Limb (tissue), 2 donors: ENCODE measurements around the gene SCN7A.

Experiments
- DNase-seq, 2 donors: peaks; one replicate each; pipeline ENCODE4 v3.0.0-alpha.2; 2016; ENCODE audit errors: extremely low spot score in 2 of 2

SCN7A gene

DNA sequence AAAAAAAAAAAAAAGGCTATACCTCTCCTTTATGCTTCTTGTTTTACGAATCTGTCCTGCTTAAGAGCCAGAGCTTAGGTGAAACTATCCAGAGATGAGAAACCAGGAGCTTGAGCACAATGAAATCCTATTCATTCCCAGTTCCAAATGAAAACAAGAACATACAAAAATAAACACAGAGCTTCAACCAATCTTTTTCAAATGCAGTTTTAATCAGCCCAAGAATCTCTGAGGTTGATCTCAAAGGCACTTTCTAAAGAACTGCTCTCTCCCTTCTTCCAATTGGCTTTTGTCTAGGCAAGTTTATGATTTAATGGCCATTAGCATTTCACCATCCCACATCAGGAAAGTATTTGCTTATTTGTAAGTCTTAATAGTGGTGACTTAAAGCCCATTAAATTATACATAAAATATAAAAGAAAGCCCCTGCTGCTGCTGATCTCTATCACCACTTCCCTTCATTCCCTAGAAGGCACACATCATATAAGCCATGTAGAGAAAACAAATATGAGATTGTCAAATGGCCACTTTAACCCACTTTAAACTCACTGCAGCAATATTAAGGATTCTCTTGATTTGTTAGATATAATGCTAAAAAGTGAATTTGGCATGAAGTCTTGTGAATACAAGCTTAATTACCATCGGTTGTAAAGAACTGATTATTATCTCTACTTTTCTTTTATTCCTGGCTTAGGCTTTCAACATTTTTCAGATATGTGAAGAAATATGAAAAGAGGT lies 89.0 kb downstream of the SCN7A start:
- DNase-seq = no peak

DNA sequence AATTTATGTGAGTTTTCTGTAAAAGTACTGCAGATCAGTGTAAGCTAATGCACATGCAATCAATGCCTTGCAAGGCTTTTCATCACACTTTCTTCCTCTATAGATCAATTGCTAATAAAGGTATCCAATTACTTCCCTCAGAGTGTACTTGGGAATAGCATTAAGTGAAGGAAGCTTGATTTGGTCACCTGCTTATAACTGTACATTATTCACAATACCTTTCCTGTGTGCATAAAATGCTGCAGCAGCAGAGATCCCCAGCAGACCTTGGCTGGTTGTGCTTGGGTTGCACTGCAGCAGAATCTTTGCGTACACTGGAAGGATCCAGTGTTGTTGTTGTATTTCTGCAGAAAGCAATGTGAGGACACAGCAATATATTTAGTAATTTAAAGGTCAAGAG lies 99.8 kb downstream of the SCN7A start:
- no peak for DNase-seq

DNA sequence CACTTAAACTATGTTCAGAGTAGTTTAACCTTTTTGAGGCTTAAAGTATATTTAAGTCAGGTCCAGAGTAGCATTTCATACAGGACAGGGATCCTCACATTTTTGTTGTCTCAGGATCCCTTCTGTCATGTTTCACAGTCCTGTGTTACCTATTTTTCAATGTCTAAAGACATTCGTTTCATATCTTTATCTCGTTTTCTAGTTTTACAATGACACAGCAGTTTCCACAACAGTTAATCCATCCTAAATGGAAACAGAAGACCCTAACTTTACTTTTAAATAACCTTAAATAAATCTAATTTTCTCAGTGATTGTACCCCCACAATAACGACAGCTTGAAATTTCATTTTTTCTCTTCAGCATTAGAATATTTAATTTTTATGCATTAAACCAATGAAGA lies 101.0 kb downstream of the SCN7A start:
- DNase-seq = no peak

DNA sequence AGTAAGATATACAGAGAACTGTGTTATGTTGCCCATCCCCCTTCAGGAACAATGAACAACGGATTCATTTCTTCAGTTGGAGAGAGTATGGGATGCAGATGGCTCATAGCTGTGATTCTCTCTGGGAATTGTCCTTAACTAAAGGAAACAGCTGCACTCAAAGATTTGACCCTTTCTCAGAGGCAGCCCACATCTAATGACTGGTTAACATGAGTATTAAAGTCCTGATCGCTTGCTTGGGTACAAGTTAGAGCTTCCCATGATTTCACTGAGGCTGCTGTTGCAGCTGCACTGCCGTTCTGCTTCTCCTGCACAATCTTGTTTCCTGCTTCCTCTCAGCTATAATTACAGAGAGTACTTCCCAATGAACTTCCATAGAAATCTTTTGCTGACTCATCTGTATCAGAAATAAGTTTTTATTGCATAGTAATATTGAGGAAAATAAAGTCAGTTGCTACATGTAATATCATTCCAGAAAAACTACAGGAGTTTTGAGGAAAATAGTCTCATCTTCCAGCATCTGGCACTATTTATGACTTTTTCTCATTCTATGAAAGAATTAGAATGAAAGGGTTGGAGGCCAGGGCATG lies 105.5 kb downstream of the SCN7A start:
- peak in 1 of 2 donors; percentile 66 for DNase-seq

DNA sequence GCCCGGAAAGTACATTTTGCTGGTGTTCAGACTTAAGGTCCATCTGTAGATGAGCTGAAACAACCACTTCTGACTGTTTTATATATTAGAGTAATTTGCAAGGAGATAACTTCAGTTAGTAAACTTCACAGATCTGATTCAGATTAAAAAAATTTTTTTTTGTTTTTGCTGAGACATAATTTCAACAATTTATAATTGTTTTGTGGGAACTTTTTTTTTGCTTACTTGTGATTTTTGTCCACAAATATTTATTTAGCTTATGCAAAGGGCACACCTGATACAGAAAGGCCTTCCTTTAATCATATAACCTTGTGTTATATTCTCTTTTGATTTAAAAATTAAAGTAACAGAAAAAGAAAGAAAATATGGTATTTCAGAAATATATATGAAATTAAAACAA lies 108.7 kb downstream of the SCN7A start:
- DNase-seq = no peak

DNA sequence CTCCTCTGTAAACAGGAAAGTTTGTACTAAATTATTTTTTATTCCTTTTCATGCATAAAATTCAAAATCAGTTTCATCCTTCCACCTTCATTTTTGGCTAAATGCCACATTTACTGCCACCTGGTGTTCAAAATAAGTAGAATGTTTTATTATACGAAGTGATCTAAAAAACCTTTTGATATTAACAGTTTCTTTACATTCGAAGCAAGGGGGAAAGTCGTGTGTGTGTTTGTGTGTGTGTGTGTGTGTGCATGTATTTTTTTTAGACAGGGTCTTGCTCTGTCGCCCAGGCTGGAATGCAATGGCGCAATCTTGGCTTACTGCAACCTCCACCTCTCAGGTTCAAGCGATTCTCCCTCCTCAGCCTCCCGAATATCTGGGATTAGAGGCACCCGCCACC lies 109.3 kb downstream of the SCN7A start:
- peak in 1 of 2 donors; percentile 23 for DNase-seq

DNA sequence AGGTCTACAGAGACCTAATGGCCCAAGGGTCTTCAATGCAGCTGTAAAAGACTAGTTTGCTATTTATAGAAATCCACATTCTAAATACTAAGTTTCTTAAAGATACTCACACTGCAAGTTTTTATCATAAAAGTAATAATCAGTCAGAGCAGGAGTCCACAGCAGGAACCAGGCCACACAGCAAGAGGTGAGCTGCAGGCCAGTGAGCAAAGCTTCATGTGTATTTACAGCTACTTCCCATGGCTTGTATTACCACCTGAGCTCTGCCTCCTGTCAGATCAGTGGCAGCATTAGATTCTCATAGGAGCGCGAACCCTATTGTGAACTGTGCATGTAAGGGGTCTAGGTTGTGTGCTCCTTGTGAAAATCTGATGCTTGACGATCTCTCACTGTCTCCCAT lies 111.6 kb downstream of the SCN7A start:
- no peak for DNase-seq

DNA sequence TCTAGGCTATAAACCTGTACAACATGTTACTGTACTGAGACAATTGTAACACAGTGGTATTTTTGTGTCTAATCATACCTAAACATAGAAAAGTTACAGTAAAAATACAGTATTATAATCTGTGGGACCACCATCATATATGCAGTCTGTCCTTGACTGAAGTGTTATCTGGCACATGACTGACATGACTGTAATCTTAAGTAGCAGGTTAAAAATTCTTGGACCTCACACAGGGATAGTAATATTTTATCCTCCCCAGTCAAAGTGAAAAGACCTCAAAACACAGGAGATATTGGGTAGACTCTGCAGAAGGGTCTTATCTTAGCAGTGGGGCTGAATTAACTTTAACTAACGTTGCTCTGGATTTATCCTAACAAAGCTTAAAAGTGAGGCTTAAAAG lies 113.4 kb downstream of the SCN7A start:
- DNase-seq = no peak

DNA sequence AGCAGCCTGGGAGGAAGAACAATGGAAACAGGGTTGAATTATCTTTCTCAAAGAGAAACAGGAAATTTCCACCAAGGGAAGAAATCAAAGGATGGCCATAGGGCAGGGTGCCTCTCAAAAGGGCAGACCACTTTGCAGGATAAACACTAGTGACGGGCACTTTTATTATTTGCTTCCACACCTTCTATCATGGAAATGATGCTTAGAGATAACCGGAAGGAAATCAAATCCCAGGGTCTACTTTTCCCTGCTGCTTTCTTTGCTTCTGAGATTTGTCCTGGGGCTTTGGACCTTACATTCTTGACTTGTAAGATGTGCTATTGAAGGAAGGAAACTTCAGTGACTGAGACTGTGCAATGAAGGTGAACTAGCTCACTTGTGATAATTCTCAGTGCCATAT lies 117.2 kb downstream of the SCN7A start:
- no peak for DNase-seq

DNA sequence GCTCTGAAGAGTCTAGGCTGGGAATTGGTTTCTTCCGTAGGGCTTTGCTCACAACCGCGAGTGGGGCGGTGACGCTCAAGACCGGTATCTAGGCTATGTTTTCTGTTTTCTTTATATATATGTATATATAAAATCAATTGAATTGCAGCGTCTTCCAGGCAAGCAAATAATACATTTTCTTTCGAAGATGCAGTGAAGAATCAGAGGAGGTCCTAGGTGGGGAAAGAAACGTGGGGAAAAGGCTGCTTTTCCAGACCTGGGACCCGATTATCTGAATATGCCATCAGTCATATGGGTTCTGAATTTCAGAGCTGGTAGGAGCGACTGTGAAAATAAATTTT lies 117.6 kb downstream of the SCN7A start:
- no peak for DNase-seq

DNA sequence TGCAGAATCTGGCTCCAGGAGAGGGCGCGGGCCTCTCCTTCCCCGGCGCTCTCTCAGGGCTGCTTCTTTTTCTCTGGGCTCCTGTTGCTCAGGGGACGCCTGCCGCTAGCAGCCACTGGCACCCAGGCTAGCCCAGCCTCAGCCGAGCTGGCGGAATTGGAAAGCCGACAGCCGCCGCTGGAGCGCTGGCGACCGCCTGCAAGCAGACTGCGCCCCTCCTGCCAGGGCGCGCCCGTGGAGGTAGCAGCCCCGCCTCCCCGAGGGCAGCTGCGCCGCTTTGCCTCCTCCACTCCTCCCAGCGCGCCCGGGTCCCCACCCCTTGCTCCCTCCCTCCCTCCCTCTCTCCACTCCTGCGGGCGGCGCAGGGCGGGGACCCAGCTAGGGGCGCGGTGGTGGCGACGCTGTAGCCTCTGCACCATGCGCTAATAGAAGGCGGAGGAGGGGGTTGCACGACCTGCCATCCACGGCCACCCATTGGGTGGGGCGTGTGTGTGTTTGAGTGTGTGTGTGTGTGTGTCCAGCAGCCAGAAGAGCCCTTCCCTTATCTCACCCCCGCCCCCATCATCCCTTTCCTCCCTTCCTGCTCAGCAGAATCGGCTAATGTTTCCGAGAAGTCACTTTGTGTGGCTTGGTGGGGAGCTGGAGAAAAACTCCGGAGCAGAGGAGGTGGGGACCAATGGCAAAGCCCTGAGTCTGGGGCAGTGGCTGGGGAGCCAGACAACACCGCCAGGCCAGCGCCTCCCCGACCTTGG lies 118.1 kb downstream of the SCN7A start, which contains the start of gene SCN9A:
SCN9A (minus strand) TSS at position 209 of the 752 bp plus-strand sequence. CDS start 64,188 bp downstream, outside the sequence.
- peak; percentile 75 to 86 for DNase-seq

DNA sequence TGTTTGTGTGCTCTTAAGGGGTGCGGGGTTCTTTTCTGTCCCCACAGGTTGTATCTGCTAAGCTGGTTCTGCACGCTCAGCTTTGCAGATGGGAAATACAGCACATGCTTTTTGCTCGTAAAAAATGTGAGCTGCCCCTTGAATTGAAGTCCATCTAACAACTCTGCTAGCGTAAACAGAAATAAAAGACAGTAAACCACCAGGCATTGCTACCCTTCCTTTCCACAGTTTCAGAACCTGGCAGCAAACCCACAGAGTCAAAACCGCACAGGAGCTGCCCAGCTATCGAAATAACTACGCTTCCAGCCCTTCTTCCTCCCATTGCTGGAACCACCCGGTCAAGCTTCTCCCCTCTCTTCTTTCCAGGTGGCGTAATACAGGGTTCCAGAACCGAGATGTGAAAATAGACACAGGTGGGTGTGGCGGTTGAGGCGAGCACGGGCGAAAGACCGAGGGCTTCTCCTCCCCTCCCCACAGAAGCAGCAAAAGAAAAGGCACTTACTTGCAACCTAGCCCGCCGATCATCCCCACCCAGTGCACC lies 118.8 kb downstream of the SCN7A start:
- peak in 1 of 2 donors; percentile 21 for DNase-seq

DNA sequence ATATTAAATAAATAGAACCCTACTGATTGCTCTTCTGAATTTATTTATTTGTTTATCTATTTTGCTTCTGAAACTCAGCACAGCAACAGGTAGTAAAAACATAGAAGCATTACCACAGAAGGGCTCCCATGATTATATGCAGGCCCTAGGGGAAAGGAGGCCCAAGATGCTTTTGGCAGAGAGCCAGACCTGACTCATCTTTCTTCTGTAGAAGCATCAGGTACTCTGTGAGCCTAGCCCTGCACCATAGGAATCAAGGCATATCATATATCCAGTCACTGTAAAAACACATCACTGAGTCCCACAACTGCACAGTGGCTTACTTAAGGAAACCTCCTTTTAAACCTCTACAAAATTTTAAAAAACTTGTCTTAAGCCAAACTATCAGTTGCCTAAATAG lies 120.1 kb downstream of the SCN7A start:
- no peak for DNase-seq

DNA sequence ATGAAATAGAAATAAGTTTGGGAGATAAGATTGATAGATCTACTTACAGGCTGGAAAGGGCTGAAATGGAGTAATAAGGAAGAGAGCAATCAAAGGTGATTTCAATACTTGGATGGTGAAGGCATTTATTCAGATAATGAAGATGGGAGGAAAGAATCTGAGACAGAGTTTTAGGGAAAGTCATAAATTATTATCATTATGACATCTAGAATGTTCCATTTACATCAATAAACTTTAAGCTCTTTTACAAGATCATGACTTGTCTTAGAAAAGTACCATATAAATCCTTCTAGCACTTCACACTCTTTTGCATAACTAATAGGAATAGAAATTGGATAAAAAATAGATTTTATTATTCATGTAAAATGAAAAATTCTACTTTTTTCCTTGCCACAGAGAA lies 120.5 kb downstream of the SCN7A start:
- no peak for DNase-seq

DNA sequence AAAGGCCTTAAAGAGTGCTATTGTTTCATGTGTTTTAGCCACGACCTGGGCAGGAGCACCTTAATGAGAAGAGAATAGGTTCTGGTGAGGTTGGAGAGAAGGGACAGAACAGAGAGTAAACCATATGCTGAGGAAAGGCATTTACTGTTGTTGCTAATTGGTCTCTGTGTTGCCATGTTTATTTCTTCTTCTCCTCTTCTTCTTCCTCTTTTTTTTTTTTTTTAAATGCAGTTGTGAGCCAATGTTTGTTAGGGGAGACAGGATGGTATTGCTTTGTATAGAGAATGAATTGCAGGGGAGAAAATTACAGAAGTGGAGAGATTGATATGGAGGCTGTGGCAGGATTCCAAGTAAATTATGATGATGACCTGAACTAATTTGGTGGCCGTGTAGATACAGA lies 120.9 kb downstream of the SCN7A start:
- DNase-seq = no peak

DNA sequence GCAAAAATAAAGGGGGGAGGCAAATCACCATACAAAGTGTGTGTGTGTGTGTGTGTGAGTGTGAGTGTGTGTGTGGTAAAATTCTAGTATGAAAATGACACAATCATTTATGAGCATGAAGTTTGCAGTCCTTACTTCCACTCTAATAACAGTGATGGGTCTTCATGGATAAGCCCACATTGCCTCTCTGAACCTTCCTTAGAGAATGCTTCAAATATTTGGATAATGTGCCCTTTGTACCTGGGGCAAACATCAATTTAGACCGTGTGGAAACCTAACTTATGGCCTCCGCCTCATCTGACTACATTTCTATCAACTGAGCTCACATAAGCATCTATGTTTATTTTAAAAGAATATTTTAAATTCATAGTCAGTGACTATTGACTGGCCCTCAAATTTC lies 122.0 kb downstream of the SCN7A start:
- DNase-seq = no peak

DNA sequence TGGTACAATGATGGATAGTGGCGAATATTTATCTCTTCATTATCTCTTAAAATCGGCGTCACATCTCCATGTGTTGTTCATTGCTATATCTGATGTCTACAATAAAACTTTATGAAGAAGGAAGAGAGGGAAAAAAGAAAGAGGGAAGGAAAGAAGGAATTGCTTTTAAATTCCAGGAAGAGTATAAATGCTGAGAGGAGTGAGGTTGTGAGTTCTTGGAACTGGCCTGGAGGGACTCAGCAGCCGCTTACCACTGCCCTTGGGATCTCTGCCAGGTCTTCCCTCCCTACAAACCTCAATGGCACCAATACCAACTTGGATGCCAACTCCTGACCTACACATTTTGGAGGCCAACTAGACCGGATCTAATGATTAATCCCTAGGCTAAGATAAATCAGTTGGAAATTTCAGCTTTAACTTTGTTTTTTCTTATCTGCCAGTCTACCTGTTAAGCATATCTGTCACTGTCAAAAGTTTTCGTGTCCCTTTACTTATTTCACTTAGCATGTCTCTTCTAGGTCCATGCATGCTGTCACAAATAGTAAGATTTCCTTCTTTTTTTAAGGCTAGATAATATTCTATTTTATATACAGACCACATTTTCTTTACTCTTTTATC lies 128.1 kb downstream of the SCN7A start:
- DNase-seq = no peak

DNA sequence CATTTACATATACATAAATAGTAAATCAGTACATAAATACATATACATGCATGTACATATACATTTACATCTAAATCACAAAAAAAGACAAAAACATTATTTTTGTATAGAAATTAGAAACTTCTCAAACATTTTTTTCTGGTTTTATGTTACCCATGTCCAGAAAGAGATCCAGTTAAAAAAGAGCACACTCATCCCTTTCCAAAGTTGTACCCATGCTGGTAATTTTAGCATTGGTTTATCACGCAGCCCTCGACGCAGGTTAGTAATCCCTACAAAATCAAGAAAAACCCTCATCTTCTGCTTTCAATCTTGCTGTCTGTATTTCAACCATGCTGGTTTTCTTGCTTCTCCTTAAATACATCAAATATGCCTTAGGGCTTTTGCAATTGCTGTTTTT lies 128.8 kb downstream of the SCN7A start:
- DNase-seq = no peak

DNA sequence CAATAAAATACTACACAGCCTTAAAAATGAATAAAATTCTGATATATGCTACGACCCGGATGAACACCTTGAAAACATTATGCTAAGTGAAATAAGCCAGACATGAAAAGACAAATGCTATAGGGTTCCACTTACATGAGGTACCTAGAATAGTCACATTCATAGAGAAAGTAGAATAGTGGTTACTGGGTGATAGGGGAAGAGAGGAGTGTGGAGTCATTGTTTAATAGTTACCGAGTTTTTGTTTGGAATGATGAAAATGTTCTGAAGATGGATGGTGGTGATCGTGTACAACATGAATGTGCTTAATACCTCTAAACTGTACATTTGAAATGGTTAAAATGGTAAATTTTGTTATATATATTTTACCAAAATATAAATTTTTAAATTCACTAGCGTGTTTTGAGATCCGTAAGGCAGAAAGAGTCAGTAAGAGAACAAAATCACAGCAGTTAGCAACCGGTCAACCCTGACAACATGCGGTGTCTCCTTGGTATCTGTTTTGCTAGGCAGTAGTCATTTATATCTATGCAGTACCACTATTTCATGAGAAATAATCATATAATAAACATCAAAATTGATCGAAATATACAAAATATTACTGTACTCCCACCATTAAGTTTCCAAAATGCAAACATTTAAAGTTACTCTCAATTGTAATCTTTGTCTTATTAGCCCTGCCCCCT lies 129.4 kb downstream of the SCN7A start:
- DNase-seq = no peak

DNA sequence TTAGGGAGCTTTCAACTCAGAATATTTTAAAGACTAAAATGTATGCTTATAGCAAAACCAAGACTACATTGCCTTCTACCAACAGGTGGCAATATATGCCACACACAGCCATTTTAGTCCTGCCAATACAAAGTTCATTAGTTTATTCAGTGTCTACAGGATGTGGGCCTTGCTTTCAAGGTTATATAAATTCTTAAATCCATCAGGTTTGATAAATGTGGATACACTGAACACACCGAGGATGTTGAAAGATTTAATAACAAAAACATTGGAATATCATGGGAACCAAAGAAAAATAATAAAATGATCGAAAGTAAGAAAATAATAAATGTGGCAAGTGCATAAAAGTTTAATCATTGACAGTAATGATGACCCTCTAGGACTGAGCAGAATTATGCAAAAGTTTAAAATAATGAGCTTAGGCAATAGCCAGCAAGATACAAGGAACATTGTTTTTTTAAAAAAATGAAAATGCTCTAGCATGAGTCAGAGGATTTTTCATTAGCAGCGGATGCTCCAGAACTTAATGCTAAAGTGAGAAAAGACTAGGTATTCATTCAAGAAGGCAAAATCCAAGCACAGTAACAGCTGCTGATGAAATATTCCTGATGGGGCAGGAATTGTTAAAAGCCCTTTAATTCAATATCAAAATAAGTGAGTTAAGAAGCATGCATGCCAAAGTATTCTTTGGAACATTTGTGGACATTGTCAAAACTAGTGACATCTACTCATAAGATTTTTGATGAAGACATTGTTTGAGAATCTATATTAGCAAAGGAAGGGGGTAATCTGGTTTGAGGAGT lies 132.5 kb downstream of the SCN7A start:
- peak in 1 of 2 donors; percentile 38 for DNase-seq

DNA sequence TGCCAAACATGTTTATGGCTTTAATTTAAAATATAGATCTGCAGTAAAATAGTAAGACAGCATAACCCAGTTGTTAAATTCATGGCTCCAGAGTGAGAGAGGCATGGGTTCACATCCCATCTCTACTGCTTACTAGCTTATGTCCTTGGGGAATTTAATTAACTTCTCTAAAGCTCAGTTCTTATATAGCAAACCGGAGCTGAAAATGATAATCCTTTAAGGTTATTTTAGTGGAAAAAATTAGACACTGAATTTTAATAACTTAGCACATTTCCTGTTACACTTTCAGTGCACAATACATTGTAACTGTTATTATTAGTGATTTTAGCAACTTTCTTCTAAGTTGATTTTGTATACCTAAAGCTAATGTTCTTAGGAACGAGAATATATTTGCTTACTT lies 133.1 kb downstream of the SCN7A start:
- no peak for DNase-seq
